ENCODE results near the gene BOLA3. TPM values are rescaled to one million over a fixed set of nuclear protein-coding genes. Genes with fewer than 3 reads are reported as not detected.

Gene BOLA3
- total and polyA plus RNA-seq, 2 donors (not counting 1 experiment from before 2014, with no cell fraction given): 6.5 to 8.5 TPM

- intact Hi-C loops (cut with micrococcal nuclease): no loop called here
- no peak overlapping the region for H3K27ac Mint-ChIP-seq
- H3K4me1 Mint-ChIP-seq: no peaks in the 10 kb centered on the region
- Histone ChIP-seq H3K27me3 (replicated peaks in 1 of 4; ENCODE audit: control extremely low read depth in 1 of 4, control insufficient read depth in 3 of 4, insufficient read depth in 4 of 4, low read length in 3 of 4) (no peaks in the 10 kb centered on the region), H3K79me2 (ENCODE audit: control insufficient read depth, insufficient read depth, low read length) (no peaks in the 10 kb centered on the region), H4K20me1 (ENCODE audit: control insufficient read depth, insufficient read depth, low read length, poor library complexity, severe bottlenecking) (no peaks in the 10 kb centered on the region), H2AFZ (ENCODE audit: insufficient read depth, low read depth, low read length, poor library complexity, severe bottlenecking) (no peak overlapping the region), H3K36me3 (replicated peaks in 1 of 2; ENCODE audit: control extremely low read depth in 1 of 2, control insufficient read depth in 1 of 2, extremely low read depth in 1 of 2, insufficient read depth in 2 of 2, low read length in 1 of 2) (peaks cover 0 to 16% of the 10 kb centered on the region in 2 experiments), H3K4me1 (ENCODE audit: control insufficient read depth in 2 of 2, insufficient read depth in 2 of 2, low read length in 2 of 2) (no peaks in the 10 kb centered on the region), H3K4me2 (replicated peaks; ENCODE audit: low read depth, low read length, poor library complexity, severe bottlenecking) (no peak overlapping the region), H3K9ac (ENCODE audit: low read length) (no peak overlapping the region), H3K27ac (ENCODE audit: low read length in 2 of 2) (no peak overlapping the region), H3K4me3 (ENCODE audit: control extremely low read depth in 1 of 5, extremely low read depth in 1 of 5, insufficient read depth in 1 of 5, low read depth in 2 of 5, low read length in 4 of 5) (no peak overlapping the region), H3K9me3 (ENCODE audit: control extremely low read depth in 1 of 3, control insufficient read depth in 2 of 3, insufficient read depth in 1 of 3, low read length in 2 of 3) (no peaks in the 10 kb centered on the region)
- DNase-seq: no peak
- WGBS (ENCODE audit: insufficient coverage): 94% methylated on average over 5 of the region's 12 CpGs
- ATAC-seq (ENCODE audit: low read depth): no peak
- no peak overlapping the region for H3K4me3 Mint-ChIP-seq
- no peaks in the 10 kb centered on the region for H3K9me3 Mint-ChIP-seq (ENCODE audit: insufficient read depth)
- ChIA-PET CTCF (interaction anchor here (1.3 kb wide), 1 partner anchor 186 kb away, joined by 3 read pairs; no protein-coding TSS in a partner anchor), POLR2A (no interaction called here)
- TF ChIP-seq CTCF (IDR thresholded peaks at IDR 0.05) (no peak), EZH2 (IDR thresholded peaks at IDR 0.05; ENCODE audit: borderline replicate concordance, insufficient read depth, low read depth, low read length, poor library complexity, severe bottlenecking) (no peak)
- no peaks in the 10 kb centered on the region for H3K27me3 Mint-ChIP-seq
Observed at GRCh38 chr2:74107071-74107470, 40.6 kb downstream of the BOLA3 start.

GRCh38 chr2:74105413-74105812, 42.3 kb downstream of the BOLA3 start:
- DNase-seq (no peak), ATAC-seq (ENCODE audit: low read depth) (no peak)
- CTCF ChIA-PET: interaction anchor here (0.7 to 2.6 kb wide), 5 partner anchors 103 to 281 kb away, joined by 3 to 21 read pairs (median 7); partner anchors contain the start of gene STAMBP
- TF ChIP-seq EZH2 (IDR thresholded peaks at IDR 0.05; ENCODE audit: borderline replicate concordance, insufficient read depth, low read depth, low read length, poor library complexity, severe bottlenecking) (no peak), CTCF (IDR thresholded peaks at IDR 0.05) (no peak)
- intact Hi-C loops (cut with micrococcal nuclease): no loop called here
- POLR2A ChIA-PET: no interaction called here
- no peaks in the 10 kb centered on the region for H3K4me1 ChIP-seq (ENCODE audit: control insufficient read depth in 2 of 2, insufficient read depth in 2 of 2, low read length in 2 of 2)
- H3K9ac ChIP-seq (ENCODE audit: low read length): no peak overlapping the region
- H4K20me1 ChIP-seq (ENCODE audit: control insufficient read depth, insufficient read depth, low read length, poor library complexity, severe bottlenecking): no peaks in the 10 kb centered on the region
- 100% methylated on average over 7 of the region's 8 CpGs for WGBS (ENCODE audit: insufficient coverage)
- no peak overlapping the region for H2AFZ ChIP-seq (ENCODE audit: insufficient read depth, low read depth, low read length, poor library complexity, severe bottlenecking)
- H3K4me3 ChIP-seq (ENCODE audit: control extremely low read depth in 1 of 5, extremely low read depth in 1 of 5, insufficient read depth in 1 of 5, low read depth in 2 of 5, low read length in 4 of 5): no peak overlapping the region
- H3K27me3 Mint-ChIP-seq: no peaks in the 10 kb centered on the region
- H3K9me3 Mint-ChIP-seq (ENCODE audit: insufficient read depth): no peaks in the 10 kb centered on the region
- H3K27me3 ChIP-seq (replicated peaks in 1 of 4; ENCODE audit: control extremely low read depth in 1 of 4, control insufficient read depth in 3 of 4, insufficient read depth in 4 of 4, low read length in 3 of 4): no peaks in the 10 kb centered on the region
- H3K9me3 ChIP-seq (ENCODE audit: control extremely low read depth in 1 of 3, control insufficient read depth in 2 of 3, insufficient read depth in 1 of 3, low read length in 2 of 3): no peaks in the 10 kb centered on the region
- no peak overlapping the region for H3K27ac Mint-ChIP-seq
- no peaks in the 10 kb centered on the region for H3K4me1 Mint-ChIP-seq
- no peak overlapping the region for H3K4me2 ChIP-seq (replicated peaks; ENCODE audit: low read depth, low read length, poor library complexity, severe bottlenecking)
- no peak overlapping the region for H3K4me3 Mint-ChIP-seq
- no peaks in the 10 kb centered on the region for H3K79me2 ChIP-seq (ENCODE audit: control insufficient read depth, insufficient read depth, low read length)
- peaks cover 0 to 29% of the 10 kb centered on the region in 2 experiments for H3K36me3 ChIP-seq (replicated peaks in 1 of 2; ENCODE audit: control extremely low read depth in 1 of 2, control insufficient read depth in 1 of 2, extremely low read depth in 1 of 2, insufficient read depth in 2 of 2, low read length in 1 of 2)
- H3K27ac ChIP-seq (ENCODE audit: low read length in 2 of 2): no peak overlapping the region
